Activated T-cell treated with anti-CD3 and anti-CD28 coated beads for 4 hours (primary cell): ENCODE results near the gene ZNF12.
"Not testable (repeated sequence)": the region's sequence is repeated elsewhere in the genome, so short reads cannot be mapped to it uniquely, and the experiment has no call there.

ENCODE experiments used
- DNase-seq: peaks from one replicate; pipeline ENCODE4 v3.0.0-alpha.2; 2020

The ZNF12 gene

GRCh38 chr7:6691103-6691502 is 15.6 kb downstream of the ZNF12 start:
- no peak for DNase-seq

DNA sequence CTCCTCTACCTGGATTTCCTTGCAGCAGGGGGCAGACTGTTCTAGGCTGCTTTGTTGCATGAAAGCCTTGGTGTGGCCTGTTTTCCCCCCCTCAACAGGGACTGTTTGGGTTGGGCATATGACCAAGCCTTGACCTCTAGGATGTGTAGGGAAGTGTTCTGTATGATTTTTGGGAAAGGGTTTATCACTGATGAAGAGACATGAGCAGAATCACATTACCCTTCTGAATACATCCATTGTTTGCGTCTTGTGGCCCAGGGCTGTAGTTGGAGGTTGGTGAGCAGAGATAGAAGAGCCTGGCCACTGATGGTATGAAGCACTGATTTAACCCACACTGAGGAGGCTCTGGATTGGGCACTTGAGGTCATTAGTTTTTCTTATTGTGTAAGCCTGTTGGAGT is 26.6 kb downstream of the ZNF12 start:
- DNase-seq = no peak

DNA sequence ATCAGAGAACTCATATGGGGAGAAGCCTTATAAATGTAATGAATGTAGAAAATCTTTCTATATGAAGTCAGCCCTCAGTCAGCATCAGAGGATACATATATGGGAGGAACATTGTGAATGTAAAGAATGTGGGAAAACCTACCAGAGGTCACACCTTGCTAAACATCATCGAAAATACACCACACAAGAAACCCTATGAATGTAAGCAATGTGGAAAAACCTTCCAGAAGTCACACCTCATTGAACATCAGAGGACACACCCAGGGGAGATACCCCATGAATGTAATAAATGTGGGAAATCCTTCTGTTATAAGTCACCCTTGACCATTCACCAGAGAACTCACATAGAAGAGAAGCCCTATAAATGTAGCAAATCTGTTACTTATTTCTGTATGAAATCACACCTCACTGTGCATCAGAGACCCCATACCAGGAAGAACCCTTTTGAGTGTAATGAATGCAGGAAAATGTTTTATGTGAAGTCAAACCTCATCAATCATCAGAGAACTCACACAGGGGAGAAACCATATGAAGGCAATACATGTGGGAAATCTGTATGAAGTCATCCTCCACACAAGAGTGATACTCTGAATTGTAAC is 30.8 kb downstream of the ZNF12 start:
- no peak for DNase-seq

- not testable (repeated sequence) for DNase-seq
These were observed 35.9 kb downstream of the ZNF12 start for GRCh38 chr7:6670851-6671250.

GRCh38 chr7:6658618-6659345 is 48.0 kb downstream of the ZNF12 start:
- no peak for DNase-seq

GRCh38 chr7:6656413-6656812 is 50.3 kb downstream of the ZNF12 start:
- DNase-seq = no peak

DNA sequence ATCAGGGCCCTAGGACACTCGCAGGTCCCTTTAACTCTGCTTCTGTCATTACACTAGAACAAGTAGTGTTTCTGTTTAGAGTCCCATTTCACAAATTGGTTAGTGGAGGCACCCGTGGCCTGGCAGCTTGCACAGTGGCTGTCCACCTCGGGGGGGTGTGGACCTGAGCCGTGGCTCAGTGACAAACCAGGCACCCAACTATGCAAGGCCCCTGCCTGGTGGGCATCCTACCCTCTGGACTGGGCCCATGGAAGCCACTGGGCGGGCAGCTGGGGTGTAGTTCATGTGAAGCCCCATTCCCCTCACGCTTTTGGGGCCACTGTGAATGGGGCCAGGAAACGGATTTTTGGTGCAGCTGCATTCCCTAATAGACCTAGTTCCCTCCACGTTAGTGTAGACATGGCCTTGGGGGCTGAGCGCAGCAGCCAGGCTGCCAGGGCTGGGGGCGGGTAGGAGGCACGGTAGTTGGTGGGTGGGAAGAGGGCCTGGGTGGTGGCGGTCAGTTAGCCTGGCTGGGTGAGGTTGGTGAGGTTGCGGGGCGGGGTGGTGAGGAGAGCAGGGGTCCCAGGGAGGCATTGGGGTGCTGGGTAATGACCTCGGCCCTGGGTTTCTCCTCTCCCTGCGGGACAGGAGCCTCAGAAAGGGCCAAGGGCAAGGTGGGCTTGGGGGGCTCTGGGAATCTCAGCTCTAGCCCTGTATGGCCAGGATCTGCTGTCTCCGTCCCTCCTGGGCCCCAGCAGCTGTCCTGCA is 50.9 kb downstream of the ZNF12 start:
- DNase-seq = no peak

DNA sequence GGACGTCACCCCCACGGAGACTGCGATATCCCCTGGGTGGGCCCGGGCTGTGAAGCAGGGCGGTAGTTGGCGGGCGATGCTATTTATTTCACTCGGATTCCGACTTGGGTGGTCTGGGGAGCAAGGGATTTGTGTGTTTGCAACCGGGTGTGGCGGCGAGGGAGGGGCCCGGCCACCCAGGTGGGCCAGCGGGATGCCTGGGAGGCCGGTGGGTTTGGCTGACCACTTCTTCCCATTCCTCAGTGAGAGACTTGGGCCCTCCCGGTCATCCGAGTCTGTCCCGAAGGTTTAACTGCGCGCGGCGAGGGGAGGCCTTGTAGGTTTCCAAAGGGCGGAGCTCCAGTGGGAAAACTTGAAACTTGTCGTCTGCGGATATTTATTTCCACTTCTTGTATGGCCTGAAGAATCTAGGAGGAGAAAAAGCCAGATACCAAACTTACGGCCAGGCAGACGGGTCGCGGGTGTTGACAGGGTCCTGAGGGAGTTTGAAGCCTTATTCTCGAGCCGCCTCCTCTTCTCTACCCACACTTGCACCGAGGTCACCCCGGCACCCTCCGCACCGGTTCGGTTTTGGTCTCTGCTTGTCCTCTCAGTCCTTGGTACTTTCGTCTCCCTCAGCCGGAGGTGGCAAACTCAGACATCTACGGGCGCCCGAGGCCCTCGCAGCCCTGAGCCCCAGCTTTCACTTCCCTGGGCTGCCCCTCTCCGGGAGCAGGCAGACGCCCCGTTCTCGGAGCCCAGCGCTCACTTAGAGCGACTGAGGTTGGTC is 51.7 kb downstream of the ZNF12 start:
- no peak for DNase-seq

GRCh38 chr7:6654113-6654841 is 52.5 kb downstream of the ZNF12 start:
- no peak for DNase-seq

GRCh38 chr7:6653071-6654003 is 53.4 kb downstream of the ZNF12 start:
- no peak for DNase-seq

DNA sequence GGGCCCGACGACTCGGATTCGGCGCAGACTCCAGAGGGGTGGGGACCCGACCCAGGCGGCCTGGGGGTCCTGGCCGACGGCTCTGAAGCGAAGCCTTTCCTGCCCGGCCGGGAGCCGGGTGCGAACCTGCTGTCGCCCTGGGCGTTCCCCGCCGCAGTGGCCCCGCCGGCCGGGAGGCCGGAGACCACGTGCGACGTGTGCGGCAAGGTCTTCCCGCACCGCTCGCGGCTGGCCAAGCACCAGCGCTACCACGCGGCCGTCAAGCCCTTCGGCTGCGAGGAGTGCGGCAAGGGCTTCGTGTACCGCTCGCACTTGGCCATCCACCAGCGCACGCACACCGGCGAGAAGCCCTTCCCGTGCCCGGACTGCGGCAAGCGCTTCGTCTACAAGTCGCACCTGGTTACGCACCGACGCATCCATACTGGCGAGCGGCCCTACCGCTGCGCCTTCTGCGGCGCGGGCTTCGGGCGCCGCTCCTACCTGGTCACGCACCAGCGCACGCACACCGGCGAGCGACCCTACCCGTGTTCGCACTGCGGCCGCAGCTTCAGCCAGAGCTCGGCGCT is 54.2 kb downstream of the ZNF12 start:
- no peak for DNase-seq

GRCh38 chr7:6651851-6652445 is 54.8 kb downstream of the ZNF12 start:
- no peak for DNase-seq

DNA sequence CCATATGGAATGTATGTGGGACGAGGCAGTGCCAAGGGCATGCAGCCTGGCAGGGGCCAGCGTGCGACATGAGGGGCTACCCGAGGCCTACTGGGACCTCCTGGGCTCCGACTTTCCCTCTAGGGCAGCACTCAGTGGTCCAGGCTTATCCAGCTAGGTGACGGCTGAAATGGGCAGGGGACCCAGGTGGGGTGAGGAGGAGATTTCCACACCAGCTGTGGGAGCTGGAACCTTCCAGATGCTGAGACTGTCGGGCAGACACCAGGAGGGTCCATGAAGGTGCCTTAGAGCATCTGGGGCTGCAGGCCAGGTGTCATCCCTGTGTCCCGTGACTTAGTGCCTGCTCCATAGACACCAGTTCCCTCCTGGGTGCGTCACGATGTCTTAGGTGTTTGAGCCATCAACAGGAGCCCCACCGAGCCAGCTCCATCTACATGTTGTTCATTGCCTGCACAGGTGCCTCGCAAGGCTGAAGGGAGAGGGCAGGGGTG is 56.2 kb downstream of the ZNF12 start:
- DNase-seq = no peak

- no peak for DNase-seq
These were observed 56.7 kb downstream of the ZNF12 start for GRCh38 chr7:6650086-6650485.

DNA sequence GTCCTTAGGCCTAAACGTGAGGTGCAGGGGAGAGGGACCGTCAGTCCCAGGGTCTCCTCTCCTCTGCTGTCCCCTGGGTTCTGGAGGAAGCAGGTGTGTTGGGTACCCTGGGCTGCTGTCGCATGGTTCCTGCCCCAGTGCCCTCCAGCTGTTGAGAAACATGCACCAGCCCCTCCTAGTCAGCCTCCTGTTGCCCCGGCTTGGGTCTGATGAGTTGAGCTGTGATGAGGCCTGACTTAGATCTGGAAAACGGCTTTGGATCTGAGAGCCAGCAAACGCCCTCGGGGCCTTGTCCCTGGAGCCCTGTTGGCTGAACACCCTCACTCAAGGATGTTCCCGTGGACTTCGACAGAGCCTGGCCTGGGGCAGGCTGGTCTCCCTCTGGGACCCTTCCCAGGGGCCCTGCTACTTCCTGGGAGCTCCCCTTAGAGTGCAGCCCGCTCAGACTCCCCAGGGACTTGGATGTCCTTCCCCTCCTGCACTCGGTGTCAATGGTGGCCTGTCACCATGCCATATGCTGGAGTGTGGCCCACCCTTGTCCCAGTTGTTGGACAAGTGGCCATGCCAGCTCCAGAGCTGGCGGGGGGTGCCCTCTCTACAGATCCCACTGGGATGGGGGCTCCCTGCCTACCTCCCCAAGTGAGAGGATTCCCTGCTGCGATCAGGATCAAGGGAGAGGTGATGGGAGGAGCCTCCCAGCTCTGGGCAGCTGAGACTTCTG is 57.3 kb downstream of the ZNF12 start:
- DNase-seq = no peak

DNA sequence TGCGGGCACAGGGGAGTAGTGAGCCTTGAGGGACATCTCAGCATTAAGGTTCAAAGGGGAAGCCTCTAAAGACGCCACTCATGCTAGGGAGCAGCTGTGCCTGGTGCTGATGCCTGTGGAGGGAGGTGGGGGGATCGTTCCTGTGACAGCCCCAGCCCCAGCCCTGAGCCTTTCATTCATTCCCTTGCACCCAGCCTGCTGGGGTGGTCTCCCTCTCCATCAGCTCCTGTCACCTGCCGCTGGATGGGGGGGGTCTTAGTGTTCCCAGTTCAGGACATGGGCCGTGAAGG is 58.0 kb downstream of the ZNF12 start:
- DNase-seq = no peak

GRCh38 chr7:6648066-6648814 is 58.5 kb downstream of the ZNF12 start:
- no peak for DNase-seq

DNA sequence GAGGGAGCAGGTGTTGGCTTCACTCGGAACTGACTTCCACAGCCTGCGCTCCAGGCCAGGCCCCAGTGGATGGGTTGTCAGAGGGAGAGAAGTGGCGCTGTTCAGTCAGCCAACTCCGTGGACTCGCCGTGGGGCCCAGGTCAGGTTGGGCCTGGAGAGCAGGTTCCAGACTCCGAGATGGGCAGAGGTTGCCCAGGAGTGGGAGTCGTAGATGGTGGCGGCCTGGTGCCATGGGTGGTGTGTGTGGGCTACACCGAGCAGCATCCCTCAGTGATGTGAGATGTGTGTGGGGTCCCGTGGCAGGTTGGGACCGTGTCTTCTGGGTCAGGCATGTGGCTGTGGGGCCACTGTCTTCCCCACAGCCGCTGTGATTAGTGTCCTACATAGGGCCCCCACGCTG is 59.2 kb downstream of the ZNF12 start:
- DNase-seq = no peak

GRCh38 chr7:6647080-6647479 is 59.7 kb downstream of the ZNF12 start:
- DNase-seq = no peak
